GM19099 (cell line): Measurements from ENCODE around the gene CDK4.

Experiments used
- POLR2A ChIP-seq: IDR thresholded peaks from 3 replicates; pipeline ENCODE4 v1.6.1; 2011; ENCODE audit warnings: low read depth; ENCODE audit not compliant: insufficient read length; ENCODE audit errors: extremely low read depth

CDK4 gene

GRCh38 chr12:57751788-57752667, at the start of gene CDK4:
Gene CDK4 (minus strand): TSS chr12:57752310. CDS start chr12:57751717, 593 bp downstream.
- TF ChIP-seq POLR2A: peak; percentile 71

- TF ChIP-seq POLR2A: no peak
Observed at GRCh38 chr12:57800965-57801364, 48.9 kb upstream of the CDK4 start.

GRCh38 chr12:57797933-57798332, 45.8 kb upstream of the CDK4 start:
- no peak for TF ChIP-seq POLR2A

GRCh38 chr12:57796996-57797395, 44.9 kb upstream of the CDK4 start:
- no peak for TF ChIP-seq POLR2A

GRCh38 chr12:57795354-57795753, 43.2 kb upstream of the CDK4 start:
- no peak for TF ChIP-seq POLR2A

- no peak for TF ChIP-seq POLR2A
Observed at GRCh38 chr12:57793920-57794319, 41.8 kb upstream of the CDK4 start.

GRCh38 chr12:57783861-57784260, 31.8 kb upstream of the CDK4 start:
- TF ChIP-seq POLR2A: no peak

GRCh38 chr12:57783466-57783801, 31.3 kb upstream of the CDK4 start:
- TF ChIP-seq POLR2A: no peak

- TF ChIP-seq POLR2A: peak; percentile 90
Observed at GRCh38 chr12:57782608-57783465, 30.7 kb upstream of the CDK4 start, which contains the start of gene TSFM. Gene TSFM (plus strand): TSS chr12:57782787. CDS start chr12:57782802, 15 bp downstream.

GRCh38 chr12:57782243-57782607, 30.1 kb upstream of the CDK4 start:
- TF ChIP-seq POLR2A: no peak

GRCh38 chr12:57781801-57782200, 29.7 kb upstream of the CDK4 start:
- TF ChIP-seq POLR2A: no peak

- TF ChIP-seq POLR2A: no peak
Observed at GRCh38 chr12:57781244-57781643, 29.1 kb upstream of the CDK4 start.

GRCh38 chr12:57780284-57780897, 28.3 kb upstream of the CDK4 start:
- TF ChIP-seq POLR2A: no peak

GRCh38 chr12:57779736-57780135, 27.6 kb upstream of the CDK4 start:
- TF ChIP-seq POLR2A: no peak

- no peak for TF ChIP-seq POLR2A
Observed at GRCh38 chr12:57777911-57778310, 25.8 kb upstream of the CDK4 start.
